Endodermal cell (in vitro differentiated cells): ENCODE data around the gene METTL21A. TPM values are rescaled to one million over a fixed set of nuclear protein-coding genes. Genes with fewer than 3 reads are reported as not detected.

Experiments
- DNase-seq: peaks from one replicate; pipeline ENCODE4 v3.0.0-alpha.2; 2017
- H3K27ac ChIP-seq: 2 replicates; pipeline ENCODE4 v1.5.1; 2013; ENCODE audit warnings: mild to moderate bottlenecking, low read depth, low read length, moderate library complexity
- H3K27me3 ChIP-seq: 2 replicates; pipeline ENCODE4 v1.6.1; 2013; ENCODE audit warnings: mild to moderate bottlenecking, low read length, moderate library complexity; ENCODE audit not compliant: insufficient read depth, control insufficient read depth, poor library complexity, severe bottlenecking
- H3K36me3 ChIP-seq: 2 replicates; pipeline ENCODE4 v1.7.0; 2013; ENCODE audit warnings: mild to moderate bottlenecking, low read length, moderate library complexity; ENCODE audit not compliant: control insufficient read depth, insufficient read depth
- H3K4me1 ChIP-seq: one replicate; pipeline ENCODE4 v1.7.0; 2013; ENCODE audit warnings: low read length; ENCODE audit not compliant: control insufficient read depth, insufficient read depth
- H3K4me3 ChIP-seq: 2 replicates; pipeline ENCODE4 v1.5.1; 2013; ENCODE audit warnings: mild to moderate bottlenecking, low read length, moderate library complexity
- H3K9ac ChIP-seq: 2 replicates; pipeline ENCODE4 v1.6.1; 2013; ENCODE audit warnings: mild to moderate bottlenecking, low read length, moderate library complexity; ENCODE audit not compliant: poor library complexity, severe bottlenecking; ENCODE audit errors: extremely low read depth
- H3K9me3 ChIP-seq: 2 replicates; pipeline ENCODE4 v1.6.1; 2013; ENCODE audit warnings: mild to moderate bottlenecking, low read length, moderate library complexity; ENCODE audit not compliant: control insufficient read depth
- H3K27ac Mint-ChIP-seq: 2 replicates; pipeline ENCODE4 v1.8.0; 2020; ENCODE audit warnings: mixed read lengths
- H3K27me3 Mint-ChIP-seq: 2 replicates; pipeline ENCODE4 v1.8.0; 2021; ENCODE audit warnings: mild to moderate bottlenecking, mixed read lengths; ENCODE audit not compliant: insufficient read depth
- H3K36me3 Mint-ChIP-seq: 2 replicates; pipeline ENCODE4 v1.8.0; 2020; ENCODE audit warnings: low read depth, mixed read lengths
- H3K4me1 Mint-ChIP-seq: 2 replicates; pipeline ENCODE4 v1.8.0; 2020; ENCODE audit warnings: mixed read lengths
- H3K4me3 Mint-ChIP-seq: 2 replicates; pipeline ENCODE4 v1.8.0; 2020; ENCODE audit warnings: mild to moderate bottlenecking, moderate library complexity, mixed read lengths
- H3K9me3 Mint-ChIP-seq: 2 replicates; pipeline ENCODE4 v1.8.0; 2020; ENCODE audit warnings: mild to moderate bottlenecking, mixed read lengths
- CTCF ChIP-seq: fragments of 200-600 bp; sonication (generic); conservative IDR thresholded peaks from 2 replicates; pipeline ENCODE4 v1.5.0; 2021; ENCODE audit warnings: antibody characterized with exemption, mild to moderate bottlenecking
- WGBS, 2 experiments: methylation state at CpG; one replicate each; pipeline versions ENCODE4 v1.1.5 to v1.1.7; 2013; ENCODE audit warnings: missing lambda C conversion rate in 2 of 2, mixed read lengths in 1 of 2; ENCODE audit not compliant: insufficient coverage in 1 of 2, insufficient read length in 1 of 2; 5-methylcytosine and 5-hydroxymethylcytosine counted together
- total RNA-seq, 2 donors: library from RNA; stranded (reverse); fragmentation: NEBNext Ultra II Directional in 1 of 2; extraction: Animal tissue kit (Norgen Biotek cat#: 25700) in 1 of 2; gene quantifications; 2 replicates in 1 of 2; 3 replicates in 1 of 2; pipeline ENCODE4 v1.2.1, GENCODE V29; 2021

The METTL21A gene
- total RNA-seq, 2 donors from 2014 or later, result 43.4 to 61.2 TPM

GRCh38 chr2:207593277-207593676 is 31.9 kb downstream of the METTL21A start:
- no peak overlapping the region for H3K27ac Mint-ChIP-seq
- no peaks in the 10 kb centered on the region for H3K27me3 Mint-ChIP-seq
- peaks cover 76% of the 10 kb centered on the region for H3K36me3 Mint-ChIP-seq

GRCh38 chr2:207589143-207589542 is 36.1 kb downstream of the METTL21A start:
- no peaks in the 10 kb centered on the region for H3K4me1 ChIP-seq
- no peak for TF ChIP-seq CTCF
- H3K27ac ChIP-seq, result no peak overlapping the region
- Mint-ChIP-seq H3K4me1 (no peaks in the 10 kb centered on the region), H3K9me3 (peaks cover 22% of the 10 kb centered on the region), H3K4me3 (no peak overlapping the region), H3K36me3 (peaks cover 86% of the 10 kb centered on the region), H3K27me3 (no peaks in the 10 kb centered on the region), H3K27ac (no peak overlapping the region)
- no peak overlapping the region for H3K9ac ChIP-seq
- peaks cover 24% of the 10 kb centered on the region for H3K9me3 ChIP-seq
- peaks cover 95% of the 10 kb centered on the region for H3K36me3 ChIP-seq
- no peak overlapping the region for H3K4me3 ChIP-seq
- DNase-seq, result no peak
- no peaks in the 10 kb centered on the region for H3K27me3 ChIP-seq

More at GRCh38 chr2:207593277-207593676, 31.9 kb downstream of the METTL21A start:
- no peak for TF ChIP-seq CTCF
- Mint-ChIP-seq H3K4me1 (peaks cover 4% of the 10 kb centered on the region), H3K9me3 (peaks cover 22% of the 10 kb centered on the region), H3K4me3 (no peak overlapping the region)
- peaks cover 82% of the 10 kb centered on the region for H3K36me3 ChIP-seq
- DNase-seq, result no peak
- H3K4me1 ChIP-seq, result no peaks in the 10 kb centered on the region
- H3K27me3 ChIP-seq, result no peaks in the 10 kb centered on the region
- H3K4me3 ChIP-seq, result no peak overlapping the region
- no peak overlapping the region for H3K9ac ChIP-seq
- H3K27ac ChIP-seq, result no peak overlapping the region
- peaks cover 24% of the 10 kb centered on the region for H3K9me3 ChIP-seq

GRCh38 chr2:207587305-207587704 is 37.9 kb downstream of the METTL21A start:
- Histone ChIP-seq H3K9ac (no peak overlapping the region), H3K27me3 (no peaks in the 10 kb centered on the region), H3K27ac (no peak overlapping the region), H3K4me1 (no peaks in the 10 kb centered on the region), H3K4me3 (no peak overlapping the region), H3K9me3 (peaks cover 22% of the 10 kb centered on the region), H3K36me3 (peaks cover 96% of the 10 kb centered on the region)
- Mint-ChIP-seq H3K9me3 (peaks cover 15% of the 10 kb centered on the region), H3K27me3 (no peaks in the 10 kb centered on the region), H3K36me3 (peaks cover 78% of the 10 kb centered on the region), H3K27ac (no peak overlapping the region), H3K4me1 (no peaks in the 10 kb centered on the region), H3K4me3 (no peak overlapping the region)
- 100% methylated on average over 2 of the region's 7 CpGs; no CpG with 5 or more reads in 1 of the 2 experiments for WGBS, 2 experiments
- no peak for TF ChIP-seq CTCF
- DNase-seq, result no peak
